Right renal cortex interstitium (tissue), 3 donors: ENCODE data around the gene NDEL1. TPM values are rescaled to one million over a fixed set of nuclear protein-coding genes. Genes with fewer than 3 reads are reported as not detected.
A peak's percentile ranks its signal among the peaks of the same experiment; 100 is the strongest.
"Not testable (repeated sequence)": the region's sequence is repeated elsewhere in the genome, so short reads cannot be mapped to it uniquely, and the experiment has no call there.

Source experiments
- DNase-seq, 3 donors: peaks; one replicate each; pipeline ENCODE4 v3.0.0-alpha.2; 2013; ENCODE audit warnings: low read depth in 3 of 3, low spot score in 2 of 3
- polyA plus RNA-seq, 3 donors: library from polyadenylated mRNA; unstranded; fragments of 120-200 nt; gene quantifications; one replicate each; pipeline ENCODE4 v1.2.1, GENCODE V29; 2013; ENCODE audit not compliant: insufficient read length in 3 of 3

NDEL1 gene, protein sequence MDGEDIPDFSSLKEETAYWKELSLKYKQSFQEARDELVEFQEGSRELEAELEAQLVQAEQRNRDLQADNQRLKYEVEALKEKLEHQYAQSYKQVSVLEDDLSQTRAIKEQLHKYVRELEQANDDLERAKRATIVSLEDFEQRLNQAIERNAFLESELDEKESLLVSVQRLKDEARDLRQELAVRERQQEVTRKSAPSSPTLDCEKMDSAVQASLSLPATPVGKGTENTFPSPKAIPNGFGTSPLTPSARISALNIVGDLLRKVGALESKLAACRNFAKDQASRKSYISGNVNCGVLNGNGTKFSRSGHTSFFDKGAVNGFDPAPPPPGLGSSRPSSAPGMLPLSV
- 10 to 100 TPM; 44.9 to 54.6 (median 45.9) TPM for polyA plus RNA-seq

DNA sequence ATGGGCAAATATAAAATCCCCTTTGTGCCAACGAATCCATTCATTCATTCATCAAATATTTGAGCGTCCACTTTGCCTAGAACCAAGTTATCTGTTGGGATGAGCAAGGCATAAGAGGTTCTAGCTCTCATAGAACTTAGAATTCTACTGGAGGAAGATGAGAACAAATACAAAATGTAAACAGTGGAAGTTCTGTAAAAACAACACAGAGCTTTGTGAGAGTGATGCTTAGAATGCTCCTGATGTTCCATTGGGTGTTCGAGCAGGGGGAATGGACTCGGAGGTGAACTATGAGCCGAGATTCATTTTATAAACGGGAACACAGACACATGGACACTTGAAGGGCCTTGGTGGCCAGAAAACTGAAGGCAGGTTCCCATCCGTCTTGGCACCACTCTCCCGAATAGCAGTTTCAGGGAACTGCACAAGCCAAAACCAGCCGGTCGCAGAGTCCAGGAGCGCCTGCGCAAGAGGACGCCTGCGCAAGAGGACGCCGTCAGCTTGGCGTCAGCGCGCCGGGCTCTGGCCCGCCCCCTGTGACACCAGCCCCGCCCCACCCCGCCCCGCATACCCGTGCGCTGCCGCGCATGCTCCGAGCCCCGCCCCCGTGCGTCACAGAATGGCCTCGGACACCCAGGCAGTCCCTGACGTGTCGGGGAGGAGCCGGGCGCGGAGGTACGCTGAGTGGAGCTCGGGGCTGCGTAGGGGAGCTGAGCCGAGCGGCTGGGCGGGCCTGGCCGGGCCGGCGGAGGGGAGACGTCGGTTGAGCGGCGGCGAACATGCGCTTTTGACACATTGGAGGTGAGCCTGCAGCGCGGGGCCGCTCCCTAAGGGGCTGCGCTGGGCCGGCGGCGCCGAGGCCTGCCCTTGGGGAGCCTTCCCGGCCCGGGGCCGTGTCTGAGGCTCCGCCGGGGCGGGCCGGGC is at the start of gene NDEL1:
TSS of gene NDEL1 (plus strand) at position 640 of the 924 bp plus-strand sequence. CDS start 8,388 bp downstream, outside the sequence.
- DNase-seq = peak; percentile 86 to 95 (median 93)

DNA sequence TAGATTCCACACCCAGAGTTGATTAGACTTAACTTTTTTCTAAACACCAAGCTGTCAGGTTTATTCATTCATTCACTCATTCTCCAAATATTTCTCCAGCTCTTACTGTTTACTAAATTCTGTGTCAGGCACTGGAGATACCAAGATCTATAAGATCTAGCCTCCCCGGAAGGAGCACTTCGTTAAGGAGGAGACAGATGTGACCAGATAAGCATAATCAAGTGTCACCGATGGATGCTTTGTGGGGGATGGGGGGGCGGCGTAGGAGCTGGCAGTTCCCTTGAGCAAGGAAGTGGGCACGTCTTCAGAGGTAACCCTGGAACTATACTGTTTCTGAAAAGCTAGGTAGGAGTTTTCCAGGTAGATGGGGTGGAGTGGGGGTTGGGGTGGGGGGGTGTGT is 48.8 kb upstream of the NDEL1 start:
- DNase-seq = no peak

DNA sequence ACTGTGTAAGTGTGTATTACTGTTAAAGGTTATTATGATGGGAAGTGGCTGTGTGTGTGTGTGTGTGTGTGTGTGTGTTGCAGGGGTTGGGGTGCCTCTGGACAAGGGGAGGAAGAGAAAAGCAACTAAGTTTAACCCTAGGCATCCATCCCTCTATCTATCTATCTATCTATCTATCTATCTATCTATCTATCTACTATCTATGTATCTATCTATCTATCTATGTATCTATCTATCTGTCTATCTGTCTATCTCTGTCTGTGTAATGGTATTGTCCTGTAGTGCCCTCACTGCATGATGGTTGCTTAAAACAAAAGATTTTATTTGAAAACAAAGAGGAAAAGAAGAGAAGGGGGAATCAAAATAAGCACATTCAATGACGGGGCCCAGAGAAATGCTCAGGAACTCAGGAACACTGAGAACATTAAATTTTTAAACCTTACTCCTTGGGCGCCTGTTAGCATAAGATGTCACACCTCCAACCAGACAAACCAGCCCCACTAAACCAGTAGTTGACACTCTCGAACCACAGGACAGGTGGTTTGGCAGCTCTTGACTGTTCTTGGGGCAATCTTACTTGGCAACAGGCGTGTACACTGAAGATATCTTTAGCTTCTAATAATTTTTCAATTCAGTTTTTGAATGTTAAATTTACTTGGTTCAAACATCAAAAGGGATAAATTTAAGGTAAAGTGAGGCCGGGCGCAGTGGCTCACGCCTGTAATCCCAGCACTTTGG is 47.6 kb upstream of the NDEL1 start:
- no peak for DNase-seq

DNA sequence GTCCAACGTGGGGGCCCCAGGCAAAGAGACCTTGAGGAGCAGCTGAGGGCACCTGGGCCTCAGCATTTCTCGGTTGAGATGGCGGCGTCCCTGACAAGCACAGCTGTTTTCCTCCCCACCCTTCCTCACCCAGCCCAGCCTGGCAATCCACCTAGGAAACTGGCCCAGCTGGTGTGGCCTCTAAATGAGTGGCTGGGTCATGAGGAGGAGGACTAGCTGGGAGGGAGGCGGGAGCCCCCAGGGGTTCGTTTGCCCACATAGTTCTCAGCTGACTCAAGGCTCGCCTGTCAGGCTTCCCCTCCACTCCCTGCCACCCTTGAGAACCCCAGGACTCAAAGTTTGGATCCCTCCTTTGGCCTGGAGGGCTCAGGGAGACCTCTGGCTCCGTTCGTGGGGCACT is 44.0 kb upstream of the NDEL1 start:
- DNase-seq = no peak

DNA sequence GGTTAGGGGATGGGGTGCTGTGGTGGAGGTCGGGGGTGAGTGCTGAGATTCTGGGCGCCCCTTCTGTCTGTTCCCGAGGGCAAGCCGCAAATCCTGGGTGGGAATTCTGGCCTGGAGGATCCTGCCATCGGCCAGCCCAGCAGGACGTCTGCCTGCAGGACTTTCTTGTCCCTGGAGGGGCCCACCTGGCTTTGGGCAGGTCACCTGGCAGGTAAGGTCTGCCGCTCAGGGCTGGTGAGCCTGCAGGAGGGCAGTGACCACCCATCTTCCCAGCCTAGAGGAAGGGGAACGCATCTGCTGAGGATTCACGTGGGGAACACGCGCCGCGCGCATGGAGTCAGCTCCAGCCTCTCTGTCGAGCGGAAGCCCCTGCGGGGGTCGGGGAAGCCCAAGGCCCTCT is 43.4 kb upstream of the NDEL1 start:
- no peak for DNase-seq

DNA sequence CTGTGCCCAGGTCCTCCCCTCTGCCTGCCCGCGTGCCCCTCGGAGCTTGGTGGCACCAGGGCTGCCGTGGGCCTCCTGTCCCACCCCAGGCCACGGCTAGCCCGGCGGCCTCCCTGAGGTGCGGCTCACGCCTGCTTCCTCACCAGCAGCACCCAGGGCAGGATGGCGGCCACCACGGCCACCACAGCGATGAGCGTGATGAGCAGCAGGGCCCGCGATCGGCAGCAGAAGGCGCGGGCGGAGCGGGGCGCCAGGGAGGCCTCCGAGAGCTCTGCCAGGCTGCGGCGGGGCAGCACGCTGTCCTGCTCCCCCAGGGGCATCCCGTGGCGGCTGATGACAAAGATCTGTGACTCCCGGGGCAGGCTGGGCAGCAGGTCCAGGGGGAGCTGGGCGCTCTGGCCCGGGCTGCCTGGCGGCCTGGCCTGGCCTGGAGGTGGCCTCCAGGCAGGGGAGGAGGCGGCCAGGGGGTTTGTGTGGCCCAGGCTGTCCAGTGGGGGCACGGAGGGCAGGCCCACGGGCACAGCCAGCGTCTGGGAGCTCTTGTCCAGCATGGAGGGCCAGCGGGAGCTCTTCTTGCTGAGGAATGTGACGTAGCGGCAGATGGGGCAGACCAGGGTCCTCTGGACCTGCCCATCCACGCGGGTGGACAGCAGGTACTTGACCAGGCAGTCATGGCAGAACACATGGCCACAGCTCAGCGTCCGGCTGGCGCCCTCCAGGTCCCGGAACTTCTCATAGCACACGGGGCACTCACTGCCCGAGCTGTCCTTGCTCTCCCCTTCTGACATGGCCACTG is 42.8 kb upstream of the NDEL1 start:
- no peak for DNase-seq

DNA sequence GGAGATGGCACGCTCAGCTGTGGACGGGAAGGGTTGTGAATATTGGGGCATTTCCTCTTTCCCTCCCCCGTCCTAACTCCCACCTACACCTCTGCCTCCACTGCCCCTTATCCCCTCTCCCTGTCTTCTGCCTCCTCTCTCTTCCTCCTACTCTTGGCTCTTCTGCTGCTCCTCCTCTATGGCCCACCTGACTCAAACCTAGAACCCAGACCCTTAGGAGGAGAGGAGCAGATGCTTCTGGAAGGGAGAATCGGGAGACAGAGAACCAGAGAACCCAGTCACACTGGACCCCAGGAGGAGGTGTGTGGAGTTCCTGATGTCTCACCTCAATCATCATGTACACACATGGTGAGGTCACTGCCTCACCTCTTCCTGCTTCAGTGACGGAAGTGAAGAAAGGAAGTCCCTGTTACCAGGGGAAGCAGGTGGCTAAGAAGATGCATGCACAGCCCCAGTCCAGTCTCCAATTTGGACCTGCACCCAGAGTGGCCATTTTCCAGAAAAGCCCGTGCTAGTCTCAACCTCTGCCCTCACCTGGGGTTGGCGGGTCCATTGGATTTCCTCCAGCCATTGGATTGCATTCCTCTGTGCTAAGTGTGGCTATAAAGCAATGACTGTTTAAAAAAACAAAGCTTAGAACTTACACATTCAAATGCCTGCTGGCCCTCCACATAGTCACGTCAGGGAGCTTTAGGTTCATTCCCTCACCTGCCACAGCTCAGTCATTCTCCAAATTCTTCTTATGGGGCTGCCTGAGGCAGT is 42.0 kb upstream of the NDEL1 start:
- DNase-seq = no peak

DNA sequence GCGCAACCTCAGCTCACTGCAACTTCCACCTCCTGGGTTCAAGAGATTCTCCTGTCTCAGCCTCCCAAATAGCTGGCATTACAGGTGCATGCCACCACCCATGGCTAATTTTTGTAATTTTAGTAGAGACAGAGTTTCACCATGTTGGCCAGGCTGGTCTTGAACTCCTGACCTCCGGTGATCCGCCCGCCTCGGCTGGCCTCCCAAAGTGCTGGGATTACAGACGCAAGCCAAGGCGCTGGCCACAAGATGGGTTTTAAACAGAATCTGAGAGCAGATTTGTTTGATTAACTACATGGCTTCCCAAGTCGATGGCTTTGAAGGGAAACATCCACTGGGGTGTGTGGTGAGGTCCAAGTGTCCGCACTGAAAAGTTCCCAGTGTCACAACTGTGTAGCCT is 41.2 kb upstream of the NDEL1 start:
- DNase-seq = not testable (repeated sequence)

DNA sequence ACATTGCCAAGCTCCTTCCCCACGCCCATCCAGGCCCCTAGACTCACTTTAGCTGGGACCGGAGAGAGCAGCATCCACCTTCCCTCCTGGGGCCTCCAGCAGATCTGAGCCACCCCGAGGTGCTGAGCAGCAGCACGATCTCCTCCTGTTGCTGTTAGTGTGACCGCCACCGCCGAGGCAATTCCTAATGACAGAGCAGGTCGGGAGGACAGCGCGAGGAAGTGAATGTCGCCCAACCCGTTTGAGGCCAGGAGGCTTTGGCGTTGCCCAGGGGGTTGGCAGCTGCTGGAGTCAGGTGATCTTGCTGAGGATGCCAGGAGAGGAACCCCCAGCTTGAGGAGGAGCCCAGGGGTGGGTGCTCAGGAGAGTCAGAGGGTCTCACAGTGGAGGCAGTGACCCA is 38.0 kb upstream of the NDEL1 start, which contains the start of gene RNF222:
TSS of gene RNF222 (minus strand) at position 192 of the 400 bp plus-strand sequence. CDS start 4,366 bp downstream, outside the sequence.
- no peak for DNase-seq

DNA sequence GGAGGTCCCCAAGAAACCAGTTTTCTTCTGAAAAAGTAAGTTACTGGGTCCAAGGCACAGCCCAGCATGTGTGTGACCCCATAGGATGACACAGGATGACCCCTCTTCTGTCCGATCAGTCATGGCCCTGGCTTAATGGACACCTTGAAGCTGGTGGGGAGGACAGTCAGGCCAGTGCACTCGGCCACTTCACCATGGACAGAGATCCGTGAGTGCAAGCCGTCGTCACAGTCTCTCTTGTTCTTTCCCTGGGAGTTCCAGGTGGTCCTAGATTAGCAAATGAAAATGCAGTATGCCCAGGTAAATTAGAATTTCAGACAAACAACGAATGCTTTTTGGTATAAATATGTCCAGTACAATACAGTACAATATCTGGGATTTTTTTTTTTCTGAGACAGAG is 36.7 kb upstream of the NDEL1 start:
- no peak for DNase-seq

DNA sequence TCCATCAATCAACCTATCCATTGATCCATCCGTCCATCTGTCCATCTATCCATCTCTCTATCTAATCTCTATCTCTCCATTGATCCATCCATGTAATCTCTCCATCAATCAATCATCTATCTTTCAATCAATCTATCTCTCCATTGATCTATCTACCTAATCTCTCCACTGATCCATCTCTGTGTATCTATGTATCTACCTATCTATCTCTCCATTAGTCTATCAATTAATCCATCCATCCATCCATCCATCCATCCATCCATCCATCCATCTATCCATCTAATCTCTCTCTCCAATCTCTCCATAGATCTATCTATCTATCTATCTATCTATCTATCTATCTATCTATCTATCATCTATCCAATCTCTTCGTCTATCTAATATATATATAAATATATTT is 34.6 kb upstream of the NDEL1 start:
- DNase-seq = no peak

DNA sequence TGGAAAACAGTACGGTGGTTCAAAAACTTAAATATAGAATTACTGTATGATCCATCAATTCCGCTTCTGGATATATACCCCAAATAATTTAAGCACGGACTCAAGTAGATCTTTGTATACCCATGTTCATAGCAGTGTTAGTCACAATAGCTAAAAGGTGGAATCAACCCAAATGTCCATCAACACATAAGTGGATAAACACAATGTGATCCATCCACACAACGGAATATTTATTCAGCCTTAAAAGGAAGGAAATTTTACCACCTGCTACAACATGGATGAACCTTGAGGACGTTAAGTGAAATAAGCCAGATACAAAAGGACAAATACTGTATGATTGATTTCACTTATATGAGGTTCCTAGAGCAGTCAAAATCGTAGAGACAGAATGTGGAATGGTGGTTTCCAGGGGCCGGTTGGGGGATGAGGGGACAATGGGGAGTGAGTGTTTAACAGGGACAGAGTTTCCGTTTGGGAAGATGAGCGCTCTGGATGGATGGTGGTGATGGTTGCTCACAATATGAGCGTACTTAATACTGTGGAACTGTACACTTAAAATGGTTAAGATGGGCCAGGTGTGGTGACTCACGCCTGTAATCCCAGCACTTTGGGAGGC is 32.7 kb upstream of the NDEL1 start:
- DNase-seq = no peak

DNA sequence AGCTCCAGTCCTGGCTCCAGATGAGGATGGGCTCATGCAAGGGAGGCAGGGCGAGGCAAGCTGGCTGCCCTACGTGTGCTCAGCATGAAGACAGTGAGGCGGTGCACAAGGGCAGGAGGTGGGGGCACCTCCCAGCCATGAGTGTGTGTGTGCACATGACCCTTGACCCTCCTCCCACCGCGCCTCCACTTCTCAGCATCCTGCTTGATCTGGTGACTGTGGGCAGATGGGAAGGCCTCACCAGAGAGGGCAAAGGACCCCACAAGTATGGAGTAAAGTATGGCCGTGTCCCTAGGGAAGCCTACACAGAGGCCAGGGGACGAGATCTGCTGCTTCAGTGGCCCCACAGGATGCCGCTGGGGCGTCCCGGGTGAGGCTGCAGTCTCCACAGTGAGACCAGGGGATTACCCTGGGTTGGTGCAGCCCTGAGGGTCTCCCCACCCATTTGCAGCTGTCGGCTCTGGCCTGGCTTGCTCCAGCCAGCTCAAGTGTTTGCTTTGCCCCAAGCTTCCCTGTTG is 30.1 kb upstream of the NDEL1 start:
- no peak for DNase-seq

DNA sequence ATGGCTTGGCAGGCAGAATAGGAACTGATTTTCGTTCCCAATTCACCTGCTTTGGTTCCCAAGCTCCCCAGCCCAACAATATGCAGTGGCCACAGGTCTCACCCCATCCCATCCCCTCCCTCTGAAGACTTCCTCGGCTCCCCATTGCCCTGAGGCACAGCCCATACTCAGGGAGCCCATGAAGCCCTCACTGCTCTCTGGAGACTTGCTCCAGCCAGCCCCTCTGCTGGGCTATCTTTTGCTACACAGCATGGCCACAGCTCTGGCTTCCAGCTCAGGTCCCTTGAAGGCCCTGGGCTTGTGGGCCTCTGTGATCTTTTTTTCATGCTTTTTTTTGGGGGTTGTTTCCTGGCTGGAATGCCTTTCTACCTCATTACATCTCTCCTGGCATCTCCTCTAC is 29.5 kb upstream of the NDEL1 start:
- DNase-seq = no peak

DNA sequence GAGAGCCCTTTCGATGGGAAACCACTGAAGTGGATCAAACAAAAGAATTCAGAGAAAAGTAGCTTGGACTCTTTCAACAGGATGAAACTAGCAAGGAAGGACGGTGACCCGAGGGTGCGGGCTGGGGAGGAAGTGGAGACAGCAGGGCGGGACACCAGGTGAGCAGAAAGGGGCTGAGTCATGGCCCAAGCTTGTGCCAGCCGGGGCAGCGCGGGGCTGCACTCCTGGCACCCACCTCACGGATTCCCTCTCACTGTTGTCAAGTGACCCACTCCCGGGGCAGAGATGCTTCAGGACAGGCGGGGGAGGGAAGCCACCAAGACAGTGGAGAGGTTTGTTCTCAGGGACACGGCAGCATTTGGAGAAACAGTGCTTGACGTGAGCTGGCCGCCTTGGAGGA is 27.3 kb upstream of the NDEL1 start:
- DNase-seq = no peak

DNA sequence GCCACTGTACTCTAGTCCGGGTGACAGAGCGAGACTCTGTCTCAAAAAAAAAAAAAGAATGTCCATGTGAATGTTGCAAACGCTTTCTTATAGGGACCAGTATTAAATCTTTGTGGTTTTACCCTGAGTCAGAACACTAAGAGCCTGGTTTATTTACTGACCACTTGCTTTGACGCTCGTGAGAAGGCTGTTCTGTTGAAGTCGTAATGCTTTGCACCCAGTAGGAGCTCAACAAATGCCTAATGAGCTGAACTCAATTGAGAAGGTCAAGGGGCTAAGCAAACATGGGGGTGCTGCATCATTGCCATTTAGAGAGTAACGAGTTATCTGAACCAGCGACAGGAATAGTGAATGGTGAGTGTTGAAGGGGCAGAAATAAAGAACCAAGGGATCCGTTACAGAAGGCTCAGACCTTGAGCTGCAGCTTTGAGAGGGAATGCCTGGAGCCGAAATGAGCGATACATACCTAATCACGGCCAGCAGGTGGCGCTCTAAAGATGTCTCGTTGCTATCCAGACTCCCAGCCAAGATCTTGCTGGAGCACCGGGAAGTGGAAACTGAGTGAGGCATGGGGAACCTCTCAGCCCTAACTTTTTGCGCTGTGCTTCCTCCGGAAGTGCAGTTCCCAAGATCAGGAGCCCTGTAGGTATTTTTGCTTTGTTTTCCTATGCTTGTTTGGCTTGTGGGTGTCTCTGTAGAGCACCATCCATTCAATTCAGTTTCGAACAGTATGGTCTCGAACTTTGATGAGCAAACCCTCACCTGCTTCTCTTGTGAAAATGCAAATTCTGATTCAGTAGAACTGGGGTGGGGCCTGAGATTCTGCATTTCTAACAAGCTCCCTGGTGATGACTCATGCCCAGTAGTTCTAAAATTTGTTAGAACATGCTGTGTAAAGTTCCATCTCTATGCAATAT is 25.5 kb upstream of the NDEL1 start:
- DNase-seq = peak; percentile 76 to 85 (median 81)

DNA sequence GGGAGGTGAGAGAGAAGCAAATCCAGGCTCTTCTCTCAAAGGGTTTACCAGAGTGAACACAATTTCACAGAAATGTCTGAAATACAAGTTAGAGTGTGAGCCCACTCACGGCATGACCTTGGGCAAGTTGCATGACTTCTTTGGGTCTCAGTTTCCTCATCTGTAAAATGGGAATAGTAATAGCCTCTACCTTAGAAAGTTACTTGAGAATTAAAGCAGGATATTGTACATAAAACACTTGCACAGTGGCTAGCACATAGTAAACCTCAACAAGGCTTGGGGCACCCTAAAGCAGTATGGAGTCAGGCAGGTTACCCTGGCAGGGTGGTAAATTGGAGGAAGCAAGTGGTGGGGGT is 24.8 kb upstream of the NDEL1 start:
- DNase-seq = no peak

DNA sequence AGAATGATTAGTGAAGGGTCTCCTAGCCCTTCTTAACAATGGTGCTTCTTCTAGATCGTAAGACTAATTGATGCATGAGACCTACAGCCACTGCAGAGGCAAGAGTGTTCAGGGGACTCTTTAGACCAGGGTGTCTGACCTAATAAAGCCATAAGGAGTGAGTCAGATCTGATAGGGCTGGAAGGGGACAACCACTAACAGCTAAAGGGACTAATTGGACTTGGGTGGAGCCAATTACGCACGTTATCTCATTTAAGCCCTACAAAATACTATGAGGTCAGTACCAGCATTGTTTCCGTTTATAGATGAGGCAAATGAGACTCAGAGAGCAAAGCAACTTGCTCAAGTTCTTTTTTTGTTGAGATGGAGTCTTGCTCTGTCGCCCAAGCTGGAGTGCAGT is 23.6 kb upstream of the NDEL1 start:
- DNase-seq = no peak
